H9 (cell line): ENCODE results near the gene INO80. TPM values are rescaled to one million over a fixed set of nuclear protein-coding genes. Genes with fewer than 3 reads are reported as not detected.
A peak's percentile ranks its signal among the peaks of the same experiment; 100 is the strongest.

ENCODE experiments used
- DNase-seq: peaks from one replicate; pipeline ENCODE4 v3.0.0-alpha.2; 2017
- H2AFZ ChIP-seq: one replicate; pipeline ENCODE4 v1.6.1; 2013; ENCODE audit warnings: mild to moderate bottlenecking, low read length, control low read depth, moderate library complexity
- H2AK5ac ChIP-seq: 2 replicates; pipeline ENCODE4 v1.6.1; 2013; ENCODE audit warnings: low read length, control low read depth, mixed read lengths; ENCODE audit not compliant: insufficient read length
- H2BK120ac ChIP-seq: one replicate; pipeline ENCODE4 v1.6.1; 2013; ENCODE audit warnings: low read depth, mild to moderate bottlenecking, low read length, control low read depth, inconsistent platforms; ENCODE audit not compliant: poor library complexity, severe bottlenecking
- H2BK12ac ChIP-seq: 2 replicates; pipeline ENCODE4 v1.6.1; 2013; ENCODE audit warnings: low read length, control low read depth, mixed read lengths, low read depth; ENCODE audit not compliant: insufficient read length
- H2BK15ac ChIP-seq: 2 replicates; pipeline ENCODE4 v1.6.1; 2013; ENCODE audit warnings: low read depth, low read length, control low read depth
- H2BK20ac ChIP-seq: one replicate; pipeline ENCODE4 v1.6.1; 2013; ENCODE audit warnings: low read depth, mild to moderate bottlenecking, low read length, control low read depth, inconsistent platforms; ENCODE audit not compliant: poor library complexity, severe bottlenecking
- H2BK5ac ChIP-seq: 2 replicates; pipeline ENCODE4 v1.6.1; 2013; ENCODE audit warnings: low read length, control low read depth, mixed read lengths; ENCODE audit not compliant: insufficient read length
- H3K14ac ChIP-seq: 2 replicates; pipeline ENCODE4 v1.6.1; 2013; ENCODE audit warnings: low read length, control low read depth; ENCODE audit not compliant: insufficient read depth
- H3K18ac ChIP-seq: 2 replicates; pipeline ENCODE4 v1.6.1; 2013; ENCODE audit warnings: low read depth, mild to moderate bottlenecking, mixed read lengths, low read length, control low read depth; ENCODE audit not compliant: insufficient read length
- H3K23ac ChIP-seq: 2 replicates; pipeline ENCODE4 v1.6.1; 2013; ENCODE audit warnings: low read length, control low read depth, mixed read lengths, low read depth; ENCODE audit not compliant: insufficient read length
- H3K23me2 ChIP-seq: 2 replicates; pipeline ENCODE4 v1.6.1; 2013; ENCODE audit warnings: low read depth, mild to moderate bottlenecking, mixed read lengths, low read length, control low read depth; ENCODE audit not compliant: insufficient read length, poor library complexity, severe bottlenecking
- H3K27ac ChIP-seq: 2 replicates; pipeline ENCODE4 v1.5.1; 2013; ENCODE audit warnings: low read length, control low read depth, mixed read lengths, low read depth; ENCODE audit not compliant: insufficient read length
- H3K27me3 ChIP-seq: 2 replicates; pipeline ENCODE4 v1.6.1; 2013; ENCODE audit warnings: low read length, control low read depth, inconsistent platforms; ENCODE audit not compliant: insufficient read depth
- H3K4ac ChIP-seq: 2 replicates; pipeline ENCODE4 v1.6.1; 2013; ENCODE audit warnings: low read depth, mild to moderate bottlenecking, control low read depth, inconsistent platforms, low read length, moderate library complexity
- H3K4me1 ChIP-seq: 2 replicates; pipeline ENCODE4 v1.6.1; 2013; ENCODE audit warnings: low read length, control low read depth, inconsistent platforms; ENCODE audit not compliant: insufficient read depth
- H3K4me2 ChIP-seq: 2 replicates; pipeline ENCODE4 v1.6.1; 2013; ENCODE audit warnings: low read length, control low read depth, mixed read lengths; ENCODE audit not compliant: insufficient read length, insufficient read depth
- H3K56ac ChIP-seq: 2 replicates; pipeline ENCODE4 v1.6.1; 2013; ENCODE audit warnings: low read depth, mild to moderate bottlenecking, mixed read lengths, low read length, control low read depth; ENCODE audit not compliant: insufficient read length
- H3K79me1 ChIP-seq: 2 replicates; pipeline ENCODE4 v1.6.1; 2013; ENCODE audit warnings: low read depth, mild to moderate bottlenecking, moderate library complexity, low read length, control low read depth, inconsistent platforms; ENCODE audit not compliant: insufficient read depth, poor library complexity, severe bottlenecking
- H3K79me2 ChIP-seq: 2 replicates; pipeline ENCODE4 v1.6.1; 2013; ENCODE audit warnings: low read length, control low read depth, inconsistent platforms; ENCODE audit not compliant: insufficient read depth
- H3K9ac ChIP-seq: 2 replicates; pipeline ENCODE4 v1.6.1; 2013; ENCODE audit warnings: low read length, control low read depth, mixed read lengths; ENCODE audit not compliant: insufficient read length; ENCODE audit errors: extremely low read depth
- H3K9me3 ChIP-seq: one replicate; pipeline ENCODE4 v1.6.1; 2013; ENCODE audit warnings: low read depth, low read length, inconsistent platforms; ENCODE audit not compliant: control insufficient read depth
- H3T11ph ChIP-seq: one replicate; pipeline ENCODE4 v1.6.1; 2013; ENCODE audit warnings: mild to moderate bottlenecking, low read length, control low read depth, inconsistent platforms
- H4K20me1 ChIP-seq: one replicate; pipeline ENCODE4 v1.6.1; 2013; ENCODE audit not compliant: control insufficient read depth, insufficient read length, insufficient read depth
- H4K5ac ChIP-seq: 2 replicates; pipeline ENCODE4 v1.6.1; 2013; ENCODE audit warnings: low read depth, mild to moderate bottlenecking, mixed read lengths, low read length, control low read depth; ENCODE audit not compliant: insufficient read length
- H4K8ac ChIP-seq: replicated peaks from 2 replicates; pipeline ENCODE4 v1.6.1; 2013; ENCODE audit warnings: low read length, control low read depth, mixed read lengths, low read depth; ENCODE audit not compliant: insufficient read length
- H4K91ac ChIP-seq: 2 replicates; pipeline ENCODE4 v1.6.1; 2013; ENCODE audit warnings: low read depth, mild to moderate bottlenecking, moderate library complexity, mixed read lengths, low read length, control low read depth; ENCODE audit not compliant: insufficient read length
- H3K27ac Mint-ChIP-seq, 3 experiments: 2 replicates in 2 of 3; 3 replicates in 1 of 3; pipeline ENCODE4 v1.8.0; 2020 to 2021; ENCODE audit warnings: mixed read lengths in 3 of 3, mild to moderate bottlenecking in 1 of 3, moderate library complexity in 1 of 3
- H3K27me3 Mint-ChIP-seq: 2 replicates; pipeline ENCODE4 v1.8.0; 2021; ENCODE audit warnings: low read depth, mild to moderate bottlenecking, moderate library complexity, mixed read lengths
- H3K36me3 Mint-ChIP-seq, 3 experiments: 2 replicates in 2 of 3; 3 replicates in 1 of 3; pipeline ENCODE4 v1.8.0; 2020 to 2021; ENCODE audit warnings: low read depth in 3 of 3, mixed read lengths in 3 of 3; ENCODE audit not compliant: insufficient read depth in 1 of 3
- H3K4me1 Mint-ChIP-seq, 2 experiments: 2 replicates each; pipeline ENCODE4 v1.8.0; 2020; ENCODE audit warnings: mixed read lengths in 2 of 2
- H3K4me3 Mint-ChIP-seq, 2 experiments: 2 replicates in 1 of 2; 3 replicates in 1 of 2; pipeline ENCODE4 v1.8.0; 2020 to 2021; ENCODE audit warnings: mild to moderate bottlenecking in 2 of 2, mixed read lengths in 2 of 2, moderate library complexity in 1 of 2
- H3K9me3 Mint-ChIP-seq, 2 experiments: 2 replicates in 1 of 2; 3 replicates in 1 of 2; pipeline ENCODE4 v1.8.0; 2020; ENCODE audit warnings: mild to moderate bottlenecking in 2 of 2, mixed read lengths in 2 of 2, moderate library complexity in 1 of 2
- CTCF ChIP-seq: fragments of 200-600 bp; sonication (generic); conservative IDR thresholded peaks from 3 replicates; pipeline ENCODE4 v1.8.0; 2021; ENCODE audit warnings: antibody characterized with exemption, mild to moderate bottlenecking
- WGBS: extraction: QIAGEN DNeasy Blood & Tissue Kit; methylation state at CpG from one replicate; pipeline ENCODE4 v1.1.7; 2013; ENCODE audit warnings: missing lambda C conversion rate, low lambda C conversion rate, mixed read lengths; ENCODE audit not compliant: insufficient read length; ENCODE audit errors: extremely low coverage; 5-methylcytosine and 5-hydroxymethylcytosine counted together
- total RNA-seq: library from RNA; stranded (reverse); gene quantifications from 2 replicates; pipeline ENCODE4 v1.2.1, GENCODE V29; 2021

Gene INO80
- total RNA-seq, 1 experiment from 2014 or later = 29.2 TPM

DNA sequence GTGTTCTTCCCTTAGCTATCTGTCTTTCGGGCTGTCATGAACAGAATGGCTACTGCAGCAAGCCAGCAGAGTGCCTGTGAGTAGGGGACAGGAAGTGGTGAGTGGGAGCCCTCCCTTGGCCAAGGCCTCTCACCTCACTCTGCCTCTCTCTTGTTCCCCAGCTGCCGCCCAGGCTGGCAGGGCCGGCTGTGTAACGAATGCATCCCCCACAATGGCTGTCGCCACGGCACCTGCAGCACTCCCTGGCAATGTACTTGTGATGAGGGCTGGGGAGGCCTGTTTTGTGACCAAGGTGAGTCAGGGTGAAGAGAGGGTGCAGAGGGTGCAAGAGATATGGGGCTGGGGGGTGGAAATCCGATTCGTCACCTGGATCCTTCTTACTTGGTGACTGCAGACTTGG is 183.9 kb downstream of the INO80 start:
- Histone ChIP-seq H2BK20ac (no peak overlapping the region), H4K91ac (no peak overlapping the region), H3K27me3 (peaks cover 30% of the 10 kb centered on the region), H2BK5ac (no peak overlapping the region), H3K79me2 (no peaks in the 10 kb centered on the region), H2AK5ac (no peak overlapping the region), H3T11ph (no peak overlapping the region), H2AFZ (no peak overlapping the region), H4K8ac (no peak overlapping the region), H3K9ac (no peak overlapping the region), H4K20me1 (no peaks in the 10 kb centered on the region), H4K5ac (no peak overlapping the region), H3K4me1 (peaks cover 2% of the 10 kb centered on the region; the same call in 1 of the 2 replicates), H3K27ac (no peak overlapping the region), H2BK15ac (no peak overlapping the region), H3K79me1 (no peaks in the 10 kb centered on the region), H3K4ac (no peak overlapping the region), H3K56ac (no peak overlapping the region), H2BK120ac (no peak overlapping the region), H3K14ac (no peak overlapping the region), H2BK12ac (no peak overlapping the region), H3K18ac (no peak overlapping the region), H3K4me2 (no peak overlapping the region), H3K23me2 (peaks cover 28% of the 10 kb centered on the region), H3K9me3 (no peaks in the 10 kb centered on the region), H3K23ac (no peak overlapping the region)
- Mint-ChIP-seq H3K4me1 (peaks cover 23 to 33% of the 10 kb centered on the region in 2 experiments), H3K36me3 (no peaks in the 10 kb centered on the region), H3K4me3 (peak overlapping the region in 1 of 2 experiments; percentile 43; a peak in 1 of 5 replicates), H3K27ac (no peak overlapping the region), H3K27me3 (peaks cover 96% of the 10 kb centered on the region), H3K9me3 (peaks cover 0 to 2% of the 10 kb centered on the region in 2 experiments; a peak in 3 of 5 replicates)
- TF ChIP-seq CTCF = no peak
- WGBS = no CpG with 5 or more reads among the region's 8 CpGs
- DNase-seq = no peak
